Renal cortical epithelial cell (primary cell): ENCODE measurements around the gene AGR3. TPM values are rescaled to one million over a fixed set of nuclear protein-coding genes. Genes with fewer than 3 reads are reported as not detected.
A peak's percentile ranks its signal among the peaks of the same experiment; 100 is the strongest.

ENCODE experiments used
- DNase-seq: peaks from one replicate; pipeline ENCODE4 v3.0.0-alpha.2; 2011; ENCODE audit warnings: low read depth
- total RNA-seq: library from RNA; depleted of rRNA; stranded (reverse); fragments of >200 nt; gene quantifications from 2 replicates; pipeline ENCODE4 v1.2.3, GENCODE V29; 2014

Gene AGR3
- total RNA-seq, 1 donor from 2014 or later = not detected

DNA sequence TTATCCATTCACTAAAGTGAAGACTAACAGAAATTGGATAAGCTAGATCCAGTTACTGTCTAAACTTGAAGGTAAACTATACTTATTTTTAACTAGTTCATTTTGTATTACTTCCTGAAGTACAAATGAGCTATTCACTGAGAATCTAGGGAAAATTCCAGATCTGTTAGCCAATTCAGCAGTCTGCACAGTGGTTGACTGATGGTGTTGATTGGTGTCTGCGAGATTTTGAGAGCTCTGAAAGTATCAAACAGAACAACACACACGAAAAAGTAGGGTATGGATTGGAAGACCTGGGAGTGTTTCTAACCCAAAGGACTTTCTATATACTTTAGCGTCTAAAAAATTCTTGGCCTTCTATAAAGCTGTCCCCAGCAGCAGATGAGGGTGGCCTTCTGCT lies 43.4 kb downstream of the AGR3 start:
- no peak for DNase-seq

GRCh38 chr7:16836481-16836880 lies 45.3 kb downstream of the AGR3 start:
- no peak for DNase-seq

- no peak for DNase-seq
Measured at GRCh38 chr7:16833373-16833772, 48.4 kb downstream of the AGR3 start.

GRCh38 chr7:16826060-16826459 lies 55.7 kb downstream of the AGR3 start:
- DNase-seq = no peak

DNA sequence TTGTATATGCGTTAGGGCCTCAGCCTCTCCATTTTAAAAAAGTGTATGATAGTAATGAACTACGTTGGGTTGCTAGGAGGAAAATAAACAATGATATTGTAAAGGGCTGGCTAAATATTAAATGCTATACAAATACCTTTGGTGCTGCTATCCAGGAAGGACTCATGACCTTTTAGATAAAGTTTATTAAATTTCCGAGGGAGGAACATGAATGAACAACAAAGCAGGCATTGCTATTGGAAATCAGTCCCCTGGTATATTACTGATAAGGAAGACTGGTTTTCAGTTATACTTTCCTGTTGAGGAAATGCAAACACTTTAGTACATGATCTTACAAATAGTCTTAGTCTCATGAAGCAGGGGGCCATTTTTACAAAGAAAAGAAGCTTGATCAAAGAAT lies 59.8 kb downstream of the AGR3 start:
- DNase-seq = no peak

DNA sequence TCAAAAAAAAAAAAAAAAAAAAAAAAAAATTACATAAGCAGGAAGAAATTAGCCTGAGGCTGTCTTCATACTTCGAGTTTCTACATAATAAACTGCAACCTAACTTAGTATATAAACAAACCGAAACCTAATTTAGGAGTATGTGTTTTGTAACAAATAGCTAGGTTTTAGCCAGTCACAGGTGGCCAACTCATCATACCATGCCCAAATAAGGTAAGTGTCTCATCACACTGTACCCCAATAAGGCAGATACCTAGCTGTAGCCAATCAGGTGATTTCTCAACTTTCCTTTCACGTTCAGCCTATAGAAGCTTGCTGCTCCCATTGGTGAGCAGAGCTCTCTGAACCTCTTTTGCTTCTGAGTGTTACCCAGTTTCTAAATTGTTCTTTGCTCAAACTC lies 63.1 kb downstream of the AGR3 start:
- peak; percentile 29 for DNase-seq

DNA sequence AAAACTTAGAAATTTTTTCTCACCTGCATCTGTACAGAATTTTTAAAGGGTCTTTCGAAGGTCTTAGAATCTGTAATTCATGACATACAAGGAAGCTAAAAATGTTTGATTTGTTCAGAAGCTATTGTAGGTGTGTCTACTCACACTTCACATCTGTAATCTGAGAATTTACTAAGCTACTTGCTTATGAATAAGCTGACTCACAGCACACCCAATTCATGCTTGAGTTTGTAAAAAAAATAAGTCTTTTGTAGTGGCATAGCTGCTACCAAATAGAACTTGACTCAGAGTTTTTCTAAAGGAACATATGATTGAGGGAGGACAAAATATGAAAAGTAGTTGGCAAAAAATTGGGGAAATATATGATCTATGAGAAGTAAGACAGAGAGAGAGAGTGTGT lies 64.2 kb downstream of the AGR3 start:
- peak; percentile 93 for DNase-seq

- DNase-seq = no peak
Measured at GRCh38 chr7:16816824-16817223, 65.0 kb downstream of the AGR3 start.

DNA sequence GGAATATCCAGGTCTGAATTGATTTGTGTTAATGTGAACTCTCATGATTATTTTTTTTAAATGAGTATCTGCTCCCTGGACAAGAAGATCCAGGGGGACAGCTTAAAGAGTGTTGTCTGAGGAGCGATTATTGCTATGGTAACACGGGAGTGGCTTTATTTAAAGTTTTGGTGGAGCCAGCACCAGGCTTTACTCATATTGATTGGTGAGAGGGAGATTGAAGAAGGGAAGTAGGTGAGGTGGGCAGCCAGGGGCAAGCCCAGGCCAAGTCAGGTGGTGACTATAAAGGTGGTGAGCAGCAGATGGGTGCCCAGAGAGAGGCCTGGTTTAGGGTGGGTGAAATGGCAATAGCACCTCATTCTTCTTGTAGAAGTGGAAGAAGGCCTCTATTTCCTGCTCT lies 66.8 kb downstream of the AGR3 start:
- DNase-seq = no peak

DNA sequence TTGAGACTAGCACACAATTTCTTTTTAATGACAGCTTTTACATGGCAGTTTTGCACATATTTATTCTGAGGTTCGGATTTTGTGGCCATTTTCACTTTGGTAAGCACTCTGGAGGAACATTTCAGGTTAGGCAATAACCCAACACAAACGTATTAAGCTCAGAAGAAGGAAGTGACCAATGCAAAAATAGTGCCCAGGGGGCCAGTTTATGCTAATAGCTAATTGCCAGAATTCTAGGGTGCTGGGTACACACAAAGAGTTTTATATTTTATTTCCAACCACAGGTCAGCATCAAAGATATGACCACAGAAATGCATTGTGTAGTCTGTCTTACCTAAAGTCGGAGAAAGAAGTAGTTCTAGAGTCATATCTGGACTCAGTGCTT lies 68.6 kb downstream of the AGR3 start:
- DNase-seq = peak; percentile 92

- no peak for DNase-seq
Measured at GRCh38 chr7:16812542-16813231, 69.1 kb downstream of the AGR3 start.

- DNase-seq = peak; percentile 90
Measured at GRCh38 chr7:16811551-16811950, 70.2 kb downstream of the AGR3 start.

GRCh38 chr7:16810573-16810972 lies 71.2 kb downstream of the AGR3 start:
- no peak for DNase-seq

- DNase-seq = no peak
Measured at GRCh38 chr7:16810112-16810511, 71.7 kb downstream of the AGR3 start.

Other genes starting within 250 kb of the AGR3 start
- 35.4 and 52.0 TPM in 2 replicates for gene ANKMY2, start 236.2 kb downstream of the AGR3 start, total RNA-seq
- gene BZW2, start 235.8 kb downstream of the AGR3 start, total RNA-seq = 93.6 and 144 TPM in 2 replicates
- gene TSPAN13, start 128.2 kb downstream of the AGR3 start, total RNA-seq = 52.6 and 89.1 TPM in 2 replicates
- 18.6 and 29.0 TPM in 2 replicates for gene AGR2, start 77.0 kb downstream of the AGR3 start, total RNA-seq